Neuronal stem cell (in vitro differentiated cells): ENCODE data around the gene ZPLD1.

ENCODE experiments used
- DNase-seq: peaks from one replicate; pipeline ENCODE4 v3.0.0-alpha.2; 2013; ENCODE audit warnings: low spot score
- H2AFZ ChIP-seq: one replicate; pipeline ENCODE4 v1.6.1; 2013; ENCODE audit warnings: mild to moderate bottlenecking, low read length, inconsistent platforms
- H2AK5ac ChIP-seq: 2 replicates; pipeline ENCODE4 v1.6.1; 2013; ENCODE audit warnings: low read depth, mild to moderate bottlenecking, inconsistent platforms, low read length, moderate library complexity, mixed read lengths
- H2BK120ac ChIP-seq: 2 replicates; pipeline ENCODE4 v1.6.1; 2013; ENCODE audit warnings: low read depth, mild to moderate bottlenecking, inconsistent platforms, low read length, moderate library complexity, mixed read lengths
- H2BK12ac ChIP-seq: one replicate; pipeline ENCODE4 v1.6.1; 2013; ENCODE audit warnings: low read length, inconsistent platforms
- H2BK15ac ChIP-seq: 2 replicates; pipeline ENCODE4 v1.6.1; 2013; ENCODE audit warnings: mild to moderate bottlenecking, low read length, inconsistent platforms, mixed read lengths
- H2BK5ac ChIP-seq: one replicate; pipeline ENCODE4 v1.6.1; 2013; ENCODE audit warnings: inconsistent platforms, mild to moderate bottlenecking, low read length, moderate library complexity
- H3K14ac ChIP-seq: one replicate; pipeline ENCODE4 v1.6.1; 2013; ENCODE audit warnings: low read length, inconsistent platforms
- H3K18ac ChIP-seq: 2 replicates; pipeline ENCODE4 v1.6.1; 2013; ENCODE audit warnings: low read length, inconsistent platforms
- H3K23ac ChIP-seq: 2 replicates; pipeline ENCODE4 v1.6.1; 2013; ENCODE audit warnings: low read depth, mild to moderate bottlenecking, mixed read lengths, low read length, inconsistent platforms; ENCODE audit not compliant: poor library complexity
- H3K27ac ChIP-seq: replicated peaks from 3 replicates; pipeline ENCODE4 v1.5.1; 2013; ENCODE audit warnings: low read length, inconsistent platforms
- H3K27me3 ChIP-seq, 3 experiments: 2 replicates each; pipeline ENCODE4 v1.6.1; 2013; ENCODE audit warnings: low read length in 3 of 3, mild to moderate bottlenecking in 2 of 3, inconsistent platforms in 1 of 3, low read depth in 1 of 3, mixed read lengths in 1 of 3, moderate library complexity in 1 of 3; ENCODE audit not compliant: control insufficient read depth in 3 of 3, insufficient read depth in 3 of 3
- H3K36me3 ChIP-seq, 2 donors: replicated peaks in 1 of 2; 2 replicates each; pipeline ENCODE4 v1.6.1; 2013; ENCODE audit warnings: low read length in 2 of 2; ENCODE audit not compliant: control insufficient read depth in 2 of 2, insufficient read depth in 2 of 2
- H3K4ac ChIP-seq: 2 replicates; pipeline ENCODE4 v1.6.1; 2013; ENCODE audit warnings: inconsistent platforms, mild to moderate bottlenecking, low read length, moderate library complexity
- H3K4me1 ChIP-seq, 2 donors: 1 replicate in 1 of 2; 2 replicates in 1 of 2; pipeline ENCODE4 v1.6.1; 2013; ENCODE audit warnings: low read length in 2 of 2, low read depth in 1 of 2; ENCODE audit not compliant: control insufficient read depth in 2 of 2, insufficient read depth in 1 of 2
- H3K4me2 ChIP-seq: one replicate; pipeline ENCODE4 v1.6.1; 2013; ENCODE audit warnings: mild to moderate bottlenecking, low read length, inconsistent platforms; ENCODE audit not compliant: insufficient read depth, poor library complexity, severe bottlenecking
- H3K4me3 ChIP-seq, 2 donors: 2 replicates each; pipeline ENCODE4 v1.5.1; 2013; ENCODE audit warnings: low read length in 2 of 2, mild to moderate bottlenecking in 2 of 2, inconsistent platforms in 1 of 2, moderate library complexity in 1 of 2
- H3K79me1 ChIP-seq: one replicate; pipeline ENCODE4 v1.6.1; 2013; ENCODE audit warnings: low read depth, mild to moderate bottlenecking, inconsistent platforms, low read length, moderate library complexity
- H3K9ac ChIP-seq: one replicate; pipeline ENCODE4 v1.6.1; 2013; ENCODE audit warnings: mild to moderate bottlenecking, low read depth, low read length, inconsistent platforms; ENCODE audit not compliant: poor library complexity
- H3K9me3 ChIP-seq, 2 donors: replicated peaks in 1 of 2; 2 replicates each; pipeline versions ENCODE3 to v1.6.1; 2013; ENCODE audit warnings: low read length in 2 of 2, mild to moderate bottlenecking in 2 of 2, inconsistent platforms in 1 of 2, low read depth in 1 of 2, mixed read lengths in 1 of 2, moderate library complexity in 1 of 2; ENCODE audit not compliant: control insufficient read depth in 2 of 2, insufficient read depth in 1 of 2
- H4K8ac ChIP-seq: one replicate; pipeline ENCODE4 v1.6.1; 2013; ENCODE audit warnings: low read depth, mild to moderate bottlenecking, inconsistent platforms, low read length, moderate library complexity
- H4K91ac ChIP-seq: one replicate; pipeline ENCODE4 v1.6.1; 2013; ENCODE audit warnings: low read length, low read depth, mild to moderate bottlenecking, inconsistent platforms; ENCODE audit not compliant: poor library complexity
- WGBS, 2 donors: extraction: QIAGEN DNeasy Blood & Tissue Kit; methylation state at CpG; one replicate each; pipeline ENCODE4 v1.1.7; 2013; ENCODE audit warnings: missing lambda C conversion rate in 2 of 2, mixed read lengths in 1 of 2; ENCODE audit not compliant: insufficient read length in 2 of 2, insufficient replicate concordance in 1 of 2; ENCODE audit errors: extremely low coverage in 2 of 2; 5-methylcytosine and 5-hydroxymethylcytosine counted together

Gene ZPLD1

DNA sequence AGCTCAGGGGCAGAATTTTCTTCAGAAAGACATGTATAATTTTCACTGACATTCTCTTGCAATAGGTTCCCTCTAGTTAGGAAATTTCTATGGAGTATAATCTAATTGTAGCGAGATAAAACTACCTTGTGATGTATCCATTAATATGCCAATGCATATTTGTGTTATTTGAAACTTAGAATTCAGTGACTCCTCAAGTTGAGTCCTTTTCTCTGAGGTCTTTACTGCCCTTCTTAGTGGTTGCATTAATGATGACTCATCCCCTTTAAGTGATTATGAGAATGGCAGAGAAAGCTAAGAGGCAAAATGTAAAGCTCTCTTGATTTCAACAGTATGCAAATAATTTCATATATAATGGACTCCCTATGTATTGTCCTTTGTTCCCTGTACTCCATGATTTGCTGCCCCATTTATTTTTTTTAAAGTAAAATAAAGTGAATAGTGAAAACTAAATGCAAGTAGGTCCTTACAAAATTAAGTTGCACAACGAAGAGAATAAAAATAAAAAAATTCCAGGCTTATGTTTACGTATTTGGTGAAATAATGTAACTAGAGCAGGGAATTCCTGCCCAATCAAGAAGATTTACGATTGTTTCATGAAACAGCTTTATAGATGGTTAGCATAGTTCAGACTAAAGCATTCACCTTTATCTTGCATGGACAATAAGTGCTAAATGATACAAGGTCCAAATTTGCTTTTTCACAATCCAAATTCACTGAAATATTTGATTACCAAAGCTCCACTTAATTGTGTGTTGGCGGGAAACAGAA lies 78.1 kb downstream of the ZPLD1 start:
- H2BK120ac ChIP-seq = no peak overlapping the region
- no peak overlapping the region for H3K4me3 ChIP-seq
- no peak overlapping the region for H3K18ac ChIP-seq
- no peak overlapping the region for H2AK5ac ChIP-seq
- no CpG with 5 or more reads among the region's 5 CpGs for WGBS, 2 donors
- no peak overlapping the region for H3K9ac ChIP-seq
- H4K91ac ChIP-seq = no peak overlapping the region
- no peaks in the 10 kb centered on the region for H3K4me1 ChIP-seq
- no peak for DNase-seq
- H3K9me3 ChIP-seq = no peaks in the 10 kb centered on the region
- H2BK5ac ChIP-seq = no peak overlapping the region
- H2BK15ac ChIP-seq = no peak overlapping the region
- no peak overlapping the region for H4K8ac ChIP-seq
- no peaks in the 10 kb centered on the region for H3K36me3 ChIP-seq
- no peaks in the 10 kb centered on the region for H3K79me1 ChIP-seq
- H3K4me2 ChIP-seq = no peak overlapping the region
- no peak overlapping the region for H3K14ac ChIP-seq
- H3K27me3 ChIP-seq = no peaks in the 10 kb centered on the region
- H3K4ac ChIP-seq = no peak overlapping the region
- H2AFZ ChIP-seq = no peak overlapping the region
- no peak overlapping the region for H3K23ac ChIP-seq
- H3K27ac ChIP-seq = no peak overlapping the region
- no peak overlapping the region for H2BK12ac ChIP-seq

DNA sequence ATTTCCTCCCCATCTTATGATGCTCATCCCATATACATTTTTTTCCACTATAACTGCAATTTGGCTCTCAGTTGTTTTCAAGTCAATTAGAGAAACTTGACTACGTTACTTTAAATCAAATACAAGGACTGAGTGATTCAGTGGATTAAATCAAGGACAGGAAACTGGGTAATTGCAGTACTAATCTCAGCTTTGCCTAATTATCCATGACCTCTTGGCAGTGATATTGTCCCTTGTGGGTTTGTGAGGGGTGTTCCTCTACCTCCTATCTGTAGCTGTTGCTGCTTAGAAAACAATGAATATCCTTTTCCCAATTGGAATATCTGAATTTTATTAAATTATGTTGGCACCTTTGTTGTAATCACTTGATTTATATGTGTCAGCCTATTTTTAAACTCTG lies 79.4 kb downstream of the ZPLD1 start:
- no peak overlapping the region for H2AK5ac ChIP-seq
- no peak overlapping the region for H3K18ac ChIP-seq
- H3K9ac ChIP-seq = no peak overlapping the region
- H3K23ac ChIP-seq = no peak overlapping the region
- H3K14ac ChIP-seq = no peak overlapping the region
- no peaks in the 10 kb centered on the region for H3K4me1 ChIP-seq
- H2BK12ac ChIP-seq = no peak overlapping the region
- H3K79me1 ChIP-seq = no peaks in the 10 kb centered on the region
- no peak for DNase-seq
- H2BK5ac ChIP-seq = no peak overlapping the region
- H2BK15ac ChIP-seq = no peak overlapping the region
- H3K4ac ChIP-seq = no peak overlapping the region
- no peaks in the 10 kb centered on the region for H3K9me3 ChIP-seq
- no peak overlapping the region for H2AFZ ChIP-seq
- H3K4me2 ChIP-seq = no peak overlapping the region
- H3K27me3 ChIP-seq = no peaks in the 10 kb centered on the region
- no peak overlapping the region for H3K4me3 ChIP-seq
- H3K27ac ChIP-seq = no peak overlapping the region
- no CpG with 5 or more reads among the region's 1 CpG for WGBS, 2 donors
- no peaks in the 10 kb centered on the region for H3K36me3 ChIP-seq
- no peak overlapping the region for H2BK120ac ChIP-seq
- no peak overlapping the region for H4K8ac ChIP-seq
- no peak overlapping the region for H4K91ac ChIP-seq

DNA sequence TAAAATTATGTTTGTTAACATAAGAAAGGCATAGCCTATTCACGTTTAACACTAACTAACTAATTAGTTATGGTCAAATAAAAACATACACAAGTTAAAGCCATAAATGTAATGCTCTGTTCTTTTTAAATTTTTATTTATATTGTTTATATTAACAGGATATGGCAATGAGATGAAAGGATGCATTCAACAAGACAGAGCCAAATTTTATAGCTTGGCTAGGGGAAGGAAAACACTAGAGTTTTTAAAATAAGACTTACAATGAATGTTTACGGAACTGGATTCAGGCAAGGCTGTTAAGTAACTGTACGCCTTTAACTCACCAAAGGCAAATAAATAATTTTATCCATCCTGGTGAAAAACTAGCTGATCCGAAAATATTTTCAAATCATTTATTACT lies 86.4 kb downstream of the ZPLD1 start:
- H2AFZ ChIP-seq = no peak overlapping the region
- H3K4me1 ChIP-seq = no peaks in the 10 kb centered on the region
- H2AK5ac ChIP-seq = no peak overlapping the region
- H3K27ac ChIP-seq = no peak overlapping the region
- H3K18ac ChIP-seq = no peak overlapping the region
- no peak overlapping the region for H4K8ac ChIP-seq
- no peaks in the 10 kb centered on the region for H3K27me3 ChIP-seq
- no peak overlapping the region for H3K4me2 ChIP-seq
- no peak overlapping the region for H3K4ac ChIP-seq
- no peak overlapping the region for H4K91ac ChIP-seq
- H2BK15ac ChIP-seq = no peak overlapping the region
- no CpG with 5 or more reads among the region's 4 CpGs for WGBS, 2 donors
- no peak overlapping the region for H3K4me3 ChIP-seq
- no peak overlapping the region for H3K9ac ChIP-seq
- peaks cover 0 to 1% of the 10 kb centered on the region in 2 donors for H3K9me3 ChIP-seq
- no peak overlapping the region for H2BK5ac ChIP-seq
- H3K14ac ChIP-seq = no peak overlapping the region
- H3K79me1 ChIP-seq = no peaks in the 10 kb centered on the region
- H3K23ac ChIP-seq = no peak overlapping the region
- no peak overlapping the region for H2BK120ac ChIP-seq
- H2BK12ac ChIP-seq = no peak overlapping the region
- DNase-seq = no peak
- no peaks in the 10 kb centered on the region for H3K36me3 ChIP-seq

DNA sequence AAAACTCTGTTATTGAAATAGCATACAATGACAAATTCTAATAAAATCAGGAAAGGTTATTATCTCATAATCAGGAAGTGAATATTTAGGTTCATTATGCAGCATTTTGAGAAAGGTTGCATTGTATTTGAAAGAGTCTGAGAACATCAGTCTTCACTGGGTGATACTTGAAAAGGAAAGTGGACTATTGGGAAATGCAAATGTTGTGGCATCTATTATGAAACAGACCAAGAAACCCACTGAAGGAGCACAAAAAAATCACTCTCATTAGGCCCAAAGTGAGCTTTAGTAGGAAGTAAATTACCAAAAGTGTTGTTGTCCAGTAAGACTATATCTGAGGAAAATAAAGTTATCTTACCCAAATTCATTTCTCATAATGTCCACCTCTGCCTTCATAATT lies 90.8 kb downstream of the ZPLD1 start:
- H2BK120ac ChIP-seq = no peak overlapping the region
- no peak overlapping the region for H3K4me3 ChIP-seq
- H2BK5ac ChIP-seq = no peak overlapping the region
- H2BK15ac ChIP-seq = no peak overlapping the region
- H4K91ac ChIP-seq = no peak overlapping the region
- no peak overlapping the region for H2BK12ac ChIP-seq
- H3K9ac ChIP-seq = no peak overlapping the region
- no peak overlapping the region for H2AFZ ChIP-seq
- H3K79me1 ChIP-seq = no peaks in the 10 kb centered on the region
- no peak overlapping the region for H3K4ac ChIP-seq
- H3K36me3 ChIP-seq = no peaks in the 10 kb centered on the region
- DNase-seq = no peak
- peaks cover 0 to 1% of the 10 kb centered on the region in 2 donors for H3K9me3 ChIP-seq
- no peak overlapping the region for H2AK5ac ChIP-seq
- H3K18ac ChIP-seq = no peak overlapping the region
- H3K4me1 ChIP-seq = no peaks in the 10 kb centered on the region
- no peaks in the 10 kb centered on the region for H3K27me3 ChIP-seq
- H3K14ac ChIP-seq = no peak overlapping the region
- no peak overlapping the region for H3K23ac ChIP-seq
- no peak overlapping the region for H3K27ac ChIP-seq
- no peak overlapping the region for H4K8ac ChIP-seq
- H3K4me2 ChIP-seq = no peak overlapping the region
